Neural progenitor cell (in vitro differentiated cells): Measurements from ENCODE around the gene SMTNL2. TPM values are rescaled to one million over a fixed set of nuclear protein-coding genes. Genes with fewer than 3 reads are reported as not detected.

Experiments used
- DNase-seq: peaks from one replicate; pipeline ENCODE4 v3.0.0-alpha.2; 2016; ENCODE audit warnings: low spot score
- H2AFZ ChIP-seq: fragments of 200-600 bp; sonication (generic); replicated peaks from 2 replicates; pipeline ENCODE4 v1.6.1; 2016; ENCODE audit warnings: antibody characterized with exemption
- H3F3A ChIP-seq: fragments of 200-600 bp; sonication (generic); 2 replicates; pipeline ENCODE4 v1.6.1; 2016; ENCODE audit warnings: antibody characterized with exemption, low read depth
- H3K27ac ChIP-seq: fragments of 200-600 bp; sonication (generic); 2 replicates; pipeline ENCODE4 v1.5.1; 2016; ENCODE audit warnings: mild to moderate bottlenecking
- H3K27me3 ChIP-seq: fragments of 200-600 bp; sonication (generic); 2 replicates; pipeline ENCODE4 v1.6.1; 2016; ENCODE audit warnings: mild to moderate bottlenecking, moderate library complexity
- H3K36me3 ChIP-seq: fragments of 200-600 bp; sonication (generic); 2 replicates; pipeline ENCODE4 v1.5.1; 2016
- H3K4me1 ChIP-seq: fragments of 200-600 bp; sonication (generic); 2 replicates; pipeline ENCODE4 v1.6.1; 2016; ENCODE audit warnings: mixed run types
- H3K4me2 ChIP-seq: fragments of 200-600 bp; sonication (generic); 2 replicates; pipeline ENCODE4 v1.6.1; 2016
- H3K4me3 ChIP-seq: fragments of 200-600 bp; sonication (generic); 2 replicates; pipeline ENCODE4 v1.5.1; 2016
- H3K79me2 ChIP-seq: fragments of 200-600 bp; sonication (generic); 2 replicates; pipeline ENCODE4 v1.6.1; 2016; ENCODE audit warnings: low read depth
- H3K9ac ChIP-seq: fragments of 200-600 bp; sonication (generic); 2 replicates; pipeline ENCODE4 v1.6.1; 2016
- H3K9me3 ChIP-seq: fragments of 200-600 bp; sonication (generic); 2 replicates; pipeline ENCODE4 v1.5.1; 2016; ENCODE audit warnings: low read depth
- H4K20me1 ChIP-seq: fragments of 200-600 bp; sonication (generic); 2 replicates; pipeline ENCODE4 v1.6.1; 2016; ENCODE audit warnings: low read depth
- H3K27ac Mint-ChIP-seq: 3 replicates; pipeline ENCODE4 v1.8.0; 2021; ENCODE audit warnings: mixed read lengths
- H3K27me3 Mint-ChIP-seq: 2 replicates; pipeline ENCODE4 v1.8.0; 2022; ENCODE audit warnings: low read depth, mild to moderate bottlenecking, inconsistent platforms, moderate library complexity, mixed read lengths; ENCODE audit not compliant: insufficient read depth
- H3K36me3 Mint-ChIP-seq: 3 replicates; pipeline ENCODE4 v1.8.0; 2021; ENCODE audit warnings: mixed read lengths
- H3K4me1 Mint-ChIP-seq: 3 replicates; pipeline ENCODE4 v1.8.0; 2021; ENCODE audit warnings: mixed read lengths
- H3K4me3 Mint-ChIP-seq: 3 replicates; pipeline ENCODE4 v1.8.0; 2021; ENCODE audit warnings: mild to moderate bottlenecking, moderate library complexity, mixed read lengths
- H3K9me3 Mint-ChIP-seq: 3 replicates; pipeline ENCODE4 v1.8.0; 2020; ENCODE audit warnings: mixed read lengths
- EZH2 ChIP-seq: fragments of 200-600 bp; sonication (generic); IDR thresholded peaks from 2 replicates; pipeline ENCODE4 v1.6.1; 2017; ENCODE audit warnings: antibody characterized with exemption, mild to moderate bottlenecking, moderate library complexity
- EZH2phosphoT487 ChIP-seq: fragments of 200-600 bp; sonication (generic); IDR thresholded peaks from 2 replicates; pipeline ENCODE4 v1.6.1; 2017; ENCODE audit warnings: antibody characterized with exemption
- total RNA-seq: library from RNA; depleted of rRNA; stranded (reverse); fragments of >200 nt; gene quantifications from 2 replicates; pipeline ENCODE4 v1.2.3, GENCODE V29; 2015; ENCODE audit warnings: low replicate concordance
- TF ChIP-seq, protein P1 (sequence below): fragments of 200-600 bp; sonication (generic); IDR thresholded peaks from 2 replicates; pipeline ENCODE4 v1.5.1; 2017; ENCODE audit warnings: antibody characterized with exemption, mild to moderate bottlenecking

Gene SMTNL2
- total RNA-seq, 1 donor from 2014 or later = 3.0 TPM

DNA sequence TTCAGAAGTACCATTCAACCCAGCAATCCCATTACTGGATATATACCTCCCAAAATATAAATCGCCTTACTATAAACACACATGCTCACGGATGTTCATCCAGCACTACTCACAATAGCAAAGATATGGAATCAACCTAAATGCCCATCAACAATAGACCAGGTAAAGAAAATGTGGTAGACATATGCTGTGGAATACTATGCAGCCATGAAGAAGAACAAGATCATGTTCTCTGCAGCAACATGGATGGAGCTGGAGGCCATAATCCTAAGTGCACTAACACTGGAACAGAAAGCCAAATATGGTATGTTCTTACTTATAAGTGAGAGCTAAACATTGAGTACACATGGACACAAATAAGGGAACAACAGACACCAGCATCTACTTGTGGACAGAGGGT lies 49.3 kb downstream of the SMTNL2 start:
- Histone ChIP-seq H3K9me3 (no peaks in the 10 kb centered on the region), H2AFZ (no peak overlapping the region), H4K20me1 (peaks cover 3% of the 10 kb centered on the region), H3K4me1 (peaks cover 7% of the 10 kb centered on the region), H3K79me2 (no peaks in the 10 kb centered on the region), H3K4me2 (no peak overlapping the region), H3K27ac (no peak overlapping the region), H3K27me3 (peaks cover 36% of the 10 kb centered on the region), H3F3A (no peaks in the 10 kb centered on the region), H3K4me3 (no peak overlapping the region), H3K36me3 (no peaks in the 10 kb centered on the region), H3K9ac (no peak overlapping the region)
- no peaks in the 10 kb centered on the region for H3K9me3 Mint-ChIP-seq
- no peak overlapping the region for H3K27ac Mint-ChIP-seq
- H3K36me3 Mint-ChIP-seq = no peaks in the 10 kb centered on the region
- H3K4me3 Mint-ChIP-seq = no peak overlapping the region
- TF ChIP-seq EZH2phosphoT487 (no peak), EZH2 (no peak)
- TF ChIP-seq, protein P1, sequence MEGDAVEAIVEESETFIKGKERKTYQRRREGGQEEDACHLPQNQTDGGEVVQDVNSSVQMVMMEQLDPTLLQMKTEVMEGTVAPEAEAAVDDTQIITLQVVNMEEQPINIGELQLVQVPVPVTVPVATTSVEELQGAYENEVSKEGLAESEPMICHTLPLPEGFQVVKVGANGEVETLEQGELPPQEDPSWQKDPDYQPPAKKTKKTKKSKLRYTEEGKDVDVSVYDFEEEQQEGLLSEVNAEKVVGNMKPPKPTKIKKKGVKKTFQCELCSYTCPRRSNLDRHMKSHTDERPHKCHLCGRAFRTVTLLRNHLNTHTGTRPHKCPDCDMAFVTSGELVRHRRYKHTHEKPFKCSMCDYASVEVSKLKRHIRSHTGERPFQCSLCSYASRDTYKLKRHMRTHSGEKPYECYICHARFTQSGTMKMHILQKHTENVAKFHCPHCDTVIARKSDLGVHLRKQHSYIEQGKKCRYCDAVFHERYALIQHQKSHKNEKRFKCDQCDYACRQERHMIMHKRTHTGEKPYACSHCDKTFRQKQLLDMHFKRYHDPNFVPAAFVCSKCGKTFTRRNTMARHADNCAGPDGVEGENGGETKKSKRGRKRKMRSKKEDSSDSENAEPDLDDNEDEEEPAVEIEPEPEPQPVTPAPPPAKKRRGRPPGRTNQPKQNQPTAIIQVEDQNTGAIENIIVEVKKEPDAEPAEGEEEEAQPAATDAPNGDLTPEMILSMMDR = no peak
- peaks cover 36% of the 10 kb centered on the region for H3K27me3 Mint-ChIP-seq
- DNase-seq = no peak
- H3K4me1 Mint-ChIP-seq = peaks cover 24% of the 10 kb centered on the region

- Histone ChIP-seq H3K4me3 (no peak overlapping the region), H3K4me2 (no peak overlapping the region), H3K27me3 (peaks cover 46% of the 10 kb centered on the region), H3K9me3 (no peaks in the 10 kb centered on the region), H3K36me3 (no peaks in the 10 kb centered on the region), H3K4me1 (peaks cover 7% of the 10 kb centered on the region), H3F3A (no peaks in the 10 kb centered on the region), H3K9ac (no peak overlapping the region), H3K79me2 (no peaks in the 10 kb centered on the region), H2AFZ (no peak overlapping the region), H4K20me1 (peaks cover 8% of the 10 kb centered on the region), H3K27ac (no peak overlapping the region)
- Mint-ChIP-seq H3K27ac (no peak overlapping the region), H3K4me1 (peaks cover 24% of the 10 kb centered on the region), H3K27me3 (peaks cover 43% of the 10 kb centered on the region), H3K9me3 (no peaks in the 10 kb centered on the region), H3K36me3 (no peaks in the 10 kb centered on the region), H3K4me3 (no peak overlapping the region)
- no peak for DNase-seq
- no peak for TF ChIP-seq EZH2phosphoT487
- no peak for TF ChIP-seq EZH2
- TF ChIP-seq, protein P1 = no peak
Observed at GRCh38 chr17:4634976-4635375, 50.6 kb downstream of the SMTNL2 start.

DNA sequence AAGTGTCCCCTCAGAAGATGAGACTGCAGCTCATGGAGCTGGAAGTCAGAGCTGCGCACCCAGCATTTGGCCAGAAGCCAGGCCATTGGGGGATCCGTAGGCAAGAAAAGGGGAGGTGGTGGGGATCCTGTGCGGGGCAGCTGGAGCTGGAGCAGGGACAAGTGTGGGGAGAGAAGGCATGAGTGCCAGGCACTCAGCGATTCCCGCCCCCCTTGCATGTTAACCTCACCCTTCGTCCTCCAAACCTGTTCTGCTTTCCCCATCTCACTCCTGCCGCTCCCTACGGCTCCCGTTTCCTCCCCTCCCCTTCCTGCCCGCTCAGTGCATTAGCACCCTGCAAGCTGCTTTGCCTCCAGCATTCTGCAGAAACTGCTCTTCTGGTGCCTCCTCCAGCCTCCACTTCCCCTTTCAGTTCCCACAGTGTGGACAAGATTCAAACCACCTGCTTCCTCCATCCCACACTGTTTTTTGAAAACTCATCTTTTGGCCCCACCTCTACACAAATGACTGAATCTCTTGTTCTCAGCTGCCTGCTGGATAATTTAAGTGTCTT lies 51.6 kb downstream of the SMTNL2 start:
- peaks cover 7% of the 10 kb centered on the region for H3K4me1 ChIP-seq
- H3K4me3 Mint-ChIP-seq = peak overlapping the region; percentile 8
- no peaks in the 10 kb centered on the region for H3K36me3 ChIP-seq
- H3K4me1 Mint-ChIP-seq = peaks cover 27% of the 10 kb centered on the region
- H3K27me3 ChIP-seq = peaks cover 53% of the 10 kb centered on the region
- no peak overlapping the region for H3K27ac ChIP-seq
- no peaks in the 10 kb centered on the region for H3F3A ChIP-seq
- DNase-seq = no peak
- no peak overlapping the region for H3K4me3 ChIP-seq
- H3K4me2 ChIP-seq = peak overlapping the region; percentile 42
- H3K9me3 ChIP-seq = no peaks in the 10 kb centered on the region
- H3K27me3 Mint-ChIP-seq = peaks cover 44% of the 10 kb centered on the region
- H3K9ac ChIP-seq = no peak overlapping the region
- H3K9me3 Mint-ChIP-seq = no peaks in the 10 kb centered on the region
- no peaks in the 10 kb centered on the region for H3K79me2 ChIP-seq
- no peaks in the 10 kb centered on the region for H3K36me3 Mint-ChIP-seq
- peaks cover 8% of the 10 kb centered on the region for H4K20me1 ChIP-seq
- peak overlapping the region; percentile 69 for H2AFZ ChIP-seq
- no peak overlapping the region for H3K27ac Mint-ChIP-seq
- no peak for TF ChIP-seq EZH2phosphoT487
- TF ChIP-seq, protein P1 = no peak
